A673 (cell line): ENCODE results near the gene CFAP157.

Experiments used
- CTCF ChIP-seq: fragments of 300-800, 200-600 bp; sonication (generic); conservative IDR thresholded peaks from 2 replicates; pipeline ENCODE4 v1.5.1; 2017; ENCODE audit warnings: low read depth, mild to moderate bottlenecking, antibody characterized with exemption, low read length, moderate library complexity, mixed read lengths
- EZH2 ChIP-seq: fragments of 200-600 bp; sonication (generic); IDR thresholded peaks from 2 replicates; pipeline ENCODE4 v1.6.1; 2017; ENCODE audit warnings: borderline replicate concordance, low read depth, mild to moderate bottlenecking, mixed read lengths, antibody characterized with exemption, low read length; ENCODE audit not compliant: poor library complexity, severe bottlenecking

DNA sequence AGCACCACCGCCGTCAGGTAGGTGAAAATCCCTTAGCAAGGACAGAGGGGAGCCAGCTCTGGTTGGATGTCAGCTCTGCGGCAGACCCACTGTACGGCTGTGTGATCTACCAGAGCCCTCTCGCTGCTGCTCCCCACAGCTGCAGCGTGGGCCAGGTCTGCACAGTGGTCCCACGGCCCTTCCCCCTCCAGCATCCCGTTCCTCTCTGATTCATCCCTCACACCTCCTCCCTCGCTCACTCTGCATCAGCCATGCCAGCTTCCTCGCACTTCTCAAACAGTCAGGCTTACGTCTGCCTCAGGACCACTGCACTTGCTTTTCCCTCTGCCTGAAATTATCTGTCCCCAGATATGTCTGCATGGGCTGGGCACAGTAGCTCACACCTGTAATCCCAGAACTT lies 26.6 kb upstream of the CFAP157 start:
- no peak for TF ChIP-seq CTCF
- no peak for TF ChIP-seq EZH2
